NOMO-1 treated with DMSO at 0.1 percent for 48 hours (cell line): ENCODE data around the gene MUC6.

Experiments used
- DNase-seq: peaks from one replicate; lab custom pipeline; 2025; ENCODE audit not compliant: unreplicated experiment; lab: John Stamatoyannopoulos, UW

Gene MUC6

GRCh38 chr11:1036303-1036923 lies at the start of gene MUC6:
MUC6 (minus strand) TSS chr11:1036718; CDS start chr11:1036655, 63 bp downstream.
- no peak for DNase-seq

GRCh38 chr11:1085440-1086170 lies 49.1 kb upstream of the MUC6 start:
- DNase-seq, result no peak

- DNase-seq, result no peak
Measured at GRCh38 chr11:1084561-1085439, 48.3 kb upstream of the MUC6 start.

- DNase-seq, result no peak
Measured at GRCh38 chr11:1083621-1084551, 47.4 kb upstream of the MUC6 start.

- DNase-seq, result no peak
Measured at GRCh38 chr11:1082728-1083620, 46.5 kb upstream of the MUC6 start.

GRCh38 chr11:1082346-1082727 lies 45.8 kb upstream of the MUC6 start:
- no peak for DNase-seq

GRCh38 chr11:1081601-1082311 lies 45.2 kb upstream of the MUC6 start:
- DNase-seq, result no peak

GRCh38 chr11:1078191-1078601 lies 41.7 kb upstream of the MUC6 start:
- no peak for DNase-seq

GRCh38 chr11:1077417-1078119 lies 41.0 kb upstream of the MUC6 start:
- DNase-seq, result no peak

GRCh38 chr11:1077033-1077416 lies 40.5 kb upstream of the MUC6 start:
- no peak for DNase-seq

- DNase-seq, result no peak
Measured at GRCh38 chr11:1076061-1076665, 39.6 kb upstream of the MUC6 start.

- no peak for DNase-seq
Measured at GRCh38 chr11:1075341-1075911, 38.9 kb upstream of the MUC6 start.

- DNase-seq, result no peak
Measured at GRCh38 chr11:1074244-1075221, 38.0 kb upstream of the MUC6 start, which contains the start of gene MUC2. MUC2 (plus strand) TSS chr11:1074874.

- no peak for DNase-seq
Measured at GRCh38 chr11:1073851-1074243, 37.3 kb upstream of the MUC6 start.

GRCh38 chr11:1073261-1073724 lies 36.8 kb upstream of the MUC6 start:
- DNase-seq, result peak; percentile 34

GRCh38 chr11:1072821-1073231 lies 36.3 kb upstream of the MUC6 start:
- DNase-seq, result no peak
